ENCODE measurements around the gene CTU2.

The CTU2 gene

DNA sequence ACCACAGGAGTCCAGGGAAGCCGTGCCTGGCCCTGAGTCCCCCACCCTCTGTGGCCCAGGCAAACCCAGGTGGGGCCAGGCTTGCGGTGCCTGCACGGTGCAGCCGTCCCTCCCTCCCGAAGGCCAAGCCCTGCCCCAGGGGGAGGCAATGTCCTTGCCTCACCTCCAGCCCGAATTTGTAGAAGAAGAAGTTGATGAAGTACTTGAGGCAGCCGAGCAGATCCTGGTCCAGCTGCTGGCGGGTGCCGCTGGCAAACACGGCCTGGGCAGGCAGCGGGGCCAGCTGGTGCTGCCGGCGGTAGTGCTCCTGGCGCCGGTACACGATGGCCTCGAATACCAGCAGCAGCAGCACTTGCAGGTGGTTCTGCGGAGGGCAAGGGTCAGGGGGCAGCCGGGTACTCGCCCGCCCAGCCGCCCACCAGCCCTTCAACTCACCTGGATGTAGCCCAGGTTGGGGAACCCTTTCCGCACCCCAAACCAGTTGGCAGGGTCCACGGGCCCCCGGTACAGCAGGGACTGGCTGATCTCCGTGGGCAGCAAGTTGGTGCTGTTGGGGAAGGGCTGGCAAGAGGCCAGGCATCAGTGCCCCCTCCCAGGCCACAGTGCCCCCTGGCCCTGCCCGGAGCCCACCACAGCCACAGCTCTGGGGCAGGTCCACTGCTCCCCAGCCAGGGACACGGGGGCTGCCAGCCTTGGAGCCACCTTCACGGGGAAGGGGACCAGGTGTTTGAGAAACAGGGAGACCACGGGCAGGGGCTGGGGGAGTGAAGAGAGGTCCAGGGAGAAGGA is 26.1 kb downstream of the CTU2 start:
- no peak for DNase-seq

DNA sequence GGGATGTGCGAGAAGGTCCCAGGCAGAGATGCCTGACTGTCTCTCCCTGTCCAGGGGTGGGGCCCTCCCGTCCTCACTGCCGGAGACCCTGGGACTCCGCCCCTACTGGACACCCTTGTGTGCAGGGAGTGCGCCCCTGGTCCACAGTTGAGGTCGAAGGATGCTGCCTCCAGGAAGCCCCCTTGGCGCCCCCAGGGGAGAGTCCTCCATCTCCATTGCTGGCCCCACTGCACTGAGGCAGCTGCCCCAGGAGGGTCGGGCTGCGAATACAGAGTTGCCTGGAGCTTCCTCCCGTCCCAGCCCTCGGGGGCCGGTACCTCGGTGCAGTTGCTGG is 26.6 kb downstream of the CTU2 start:
- no peak for DNase-seq

DNA sequence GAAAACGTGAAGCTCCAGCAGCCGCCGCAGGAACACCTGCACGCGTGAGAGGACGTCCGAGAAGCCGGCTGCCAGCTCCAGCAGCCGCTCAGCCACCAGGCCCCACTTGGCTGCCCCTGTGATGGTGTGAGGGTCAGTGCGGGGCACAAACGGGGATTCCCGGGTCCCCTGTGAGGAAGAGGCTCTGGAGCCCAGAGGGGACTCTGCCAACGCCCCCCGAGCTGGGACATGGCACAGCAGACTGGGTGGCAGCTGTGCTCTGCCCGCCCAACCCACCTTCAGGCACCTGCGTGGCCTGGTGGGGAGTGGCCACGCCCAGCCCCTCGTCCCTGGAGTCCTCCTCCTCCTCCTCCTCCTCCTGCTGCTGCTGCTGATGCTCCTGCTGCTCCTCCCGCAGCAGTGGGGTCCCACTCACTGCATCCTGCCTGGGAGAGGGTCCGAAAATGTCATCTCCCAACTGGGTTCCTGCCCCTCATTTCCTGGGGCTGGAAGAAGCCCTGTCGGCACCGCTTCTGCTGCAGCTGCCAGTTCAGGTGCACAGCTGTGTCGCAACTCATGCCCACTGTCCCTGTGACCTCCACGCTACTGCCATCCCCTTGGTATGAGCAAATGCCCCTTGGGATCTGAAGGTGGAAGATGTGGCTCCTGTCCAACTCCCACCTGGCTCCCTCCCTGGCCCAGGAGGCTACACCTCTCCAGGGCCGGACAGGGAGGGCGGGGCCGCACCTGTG is 27.5 kb downstream of the CTU2 start:
- no peak for DNase-seq

DNA sequence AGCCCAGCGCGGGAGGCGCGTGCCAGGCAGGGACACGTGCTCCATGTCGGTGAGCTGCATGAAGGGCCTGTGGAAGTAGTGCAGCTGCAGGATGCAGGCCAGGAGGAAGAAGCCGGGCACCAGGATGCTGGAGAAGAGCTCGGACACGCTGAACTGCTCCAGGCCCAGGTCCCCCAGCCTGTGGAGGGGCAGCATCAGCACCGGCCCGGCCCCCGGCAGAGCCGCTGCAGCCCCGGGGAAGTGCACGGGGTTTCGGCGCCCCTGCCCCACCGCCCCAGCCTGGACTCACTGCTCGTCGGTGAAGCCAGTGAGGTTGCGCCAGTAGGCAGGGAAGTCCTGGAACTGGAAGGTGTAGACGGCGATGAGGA is 28.0 kb downstream of the CTU2 start:
- no peak for DNase-seq

DNA sequence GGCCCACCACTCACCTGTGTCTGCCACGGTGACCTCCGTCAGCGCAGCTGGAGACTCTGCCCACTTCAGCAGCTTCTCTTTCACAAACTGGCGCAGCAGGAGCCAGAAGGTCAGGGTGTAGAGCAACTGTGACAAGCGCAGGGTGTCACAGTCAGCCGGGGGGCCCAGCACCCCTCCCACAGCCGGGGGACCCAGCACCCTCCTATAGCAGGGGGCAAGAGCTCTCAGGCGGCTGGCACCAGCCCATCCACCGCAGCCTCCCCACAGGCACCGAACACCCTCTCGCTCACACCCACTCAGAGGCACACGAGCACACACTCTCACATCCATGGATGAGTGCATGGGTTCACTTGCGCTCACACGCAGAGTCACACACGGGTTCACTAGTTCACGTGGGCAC is 28.8 kb downstream of the CTU2 start:
- DNase-seq = no peak

DNA sequence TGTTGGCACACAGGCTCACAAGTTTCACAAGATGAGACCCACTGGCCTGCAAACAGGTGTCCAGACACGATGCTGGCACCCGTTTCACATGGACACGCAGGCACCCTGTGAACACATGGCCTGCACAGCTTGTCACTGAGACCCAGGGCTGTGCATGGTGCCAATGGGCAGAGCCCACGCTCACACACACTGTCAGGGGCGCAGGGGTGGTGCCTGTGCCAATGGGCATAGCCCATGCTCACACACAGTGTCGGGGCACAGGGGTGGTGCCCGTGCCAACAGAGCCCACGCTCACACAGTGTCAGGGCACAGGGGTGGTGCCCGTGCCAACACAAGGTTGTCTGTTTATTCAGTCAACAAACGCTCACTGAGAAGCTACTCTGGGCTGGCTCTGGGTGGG is 29.3 kb downstream of the CTU2 start:
- no peak for DNase-seq

DNA sequence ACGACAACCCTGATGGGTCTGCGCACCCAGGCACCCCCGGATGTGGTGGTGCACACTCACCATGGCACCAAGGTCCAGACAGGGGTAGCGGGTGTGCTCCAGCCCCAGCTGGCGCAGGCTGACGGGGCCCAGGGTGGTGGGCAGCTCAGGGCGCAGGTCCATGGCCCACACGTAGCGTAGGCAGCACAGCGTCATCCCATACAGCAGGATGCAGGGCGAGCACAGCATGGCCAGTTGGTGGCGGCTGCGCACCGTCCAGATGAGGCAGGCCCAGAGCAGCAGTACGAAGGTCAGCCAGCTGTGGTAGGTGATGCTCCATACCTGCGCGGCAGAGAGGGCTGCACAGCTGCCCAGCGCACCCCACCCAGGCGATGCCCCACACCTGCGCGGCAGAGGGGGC is 29.8 kb downstream of the CTU2 start:
- DNase-seq = no peak

DNA sequence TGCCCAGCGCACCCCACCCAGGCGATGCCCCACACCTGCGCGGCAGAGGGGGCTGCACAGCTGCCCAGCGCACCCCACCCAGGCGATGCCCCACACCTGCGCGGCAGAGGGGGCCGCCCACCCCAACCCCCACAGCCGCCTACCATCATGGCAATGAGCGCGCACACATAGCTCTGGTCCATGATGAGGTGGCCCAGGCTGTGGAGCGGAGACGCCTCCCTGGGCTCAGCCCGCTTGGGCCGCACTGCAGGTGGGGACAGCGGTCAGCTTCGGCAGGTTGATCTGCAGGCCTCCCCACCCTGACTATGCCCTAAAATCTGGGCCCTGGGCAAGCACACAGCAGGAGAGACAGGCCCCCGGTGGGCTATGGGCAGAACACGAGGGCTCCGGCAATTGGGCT is 30.2 kb downstream of the CTU2 start:
- DNase-seq = no peak

DNA sequence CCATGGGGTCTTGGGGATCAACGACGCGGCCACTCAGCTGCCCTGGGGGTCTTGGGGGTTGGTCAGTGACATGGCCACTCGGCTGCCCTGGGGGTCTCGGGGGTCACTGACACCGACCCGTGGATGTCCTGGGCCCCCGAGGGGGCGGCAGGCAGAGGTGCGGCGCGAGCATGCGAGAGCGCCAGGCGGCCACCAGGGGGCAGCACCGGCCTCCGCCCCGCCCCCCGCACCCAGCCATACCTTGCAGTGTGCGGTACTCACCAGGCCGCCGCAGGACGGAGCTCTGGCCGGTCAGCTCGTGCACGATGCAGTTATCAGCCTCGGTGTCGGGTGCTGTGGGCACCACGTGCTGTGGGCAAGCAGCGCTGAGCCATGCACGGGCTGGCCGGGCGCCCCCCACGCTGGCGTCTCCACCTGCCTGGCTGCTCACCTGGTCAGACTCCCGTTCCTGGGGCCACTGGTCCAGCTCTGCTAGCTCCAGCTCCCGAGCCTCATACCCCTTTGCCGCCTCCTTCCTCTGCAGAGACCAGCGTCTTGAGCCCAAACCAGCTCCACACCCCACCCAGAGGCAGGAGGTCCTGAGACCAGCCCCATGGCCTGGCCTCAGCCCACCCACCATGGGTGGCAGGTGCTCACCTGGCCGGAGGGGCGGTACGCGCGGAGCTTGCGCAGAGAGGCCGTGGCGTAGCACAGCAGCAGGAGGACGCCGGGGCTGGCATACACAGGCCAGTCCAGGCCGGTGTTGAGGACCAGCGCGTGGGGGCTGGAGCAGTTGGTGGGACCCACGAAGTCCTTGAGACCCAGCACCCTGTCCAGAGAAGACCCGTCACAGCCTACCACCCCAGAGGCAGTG is 31.2 kb downstream of the CTU2 start:
- DNase-seq = peak; percentile 77

DNA sequence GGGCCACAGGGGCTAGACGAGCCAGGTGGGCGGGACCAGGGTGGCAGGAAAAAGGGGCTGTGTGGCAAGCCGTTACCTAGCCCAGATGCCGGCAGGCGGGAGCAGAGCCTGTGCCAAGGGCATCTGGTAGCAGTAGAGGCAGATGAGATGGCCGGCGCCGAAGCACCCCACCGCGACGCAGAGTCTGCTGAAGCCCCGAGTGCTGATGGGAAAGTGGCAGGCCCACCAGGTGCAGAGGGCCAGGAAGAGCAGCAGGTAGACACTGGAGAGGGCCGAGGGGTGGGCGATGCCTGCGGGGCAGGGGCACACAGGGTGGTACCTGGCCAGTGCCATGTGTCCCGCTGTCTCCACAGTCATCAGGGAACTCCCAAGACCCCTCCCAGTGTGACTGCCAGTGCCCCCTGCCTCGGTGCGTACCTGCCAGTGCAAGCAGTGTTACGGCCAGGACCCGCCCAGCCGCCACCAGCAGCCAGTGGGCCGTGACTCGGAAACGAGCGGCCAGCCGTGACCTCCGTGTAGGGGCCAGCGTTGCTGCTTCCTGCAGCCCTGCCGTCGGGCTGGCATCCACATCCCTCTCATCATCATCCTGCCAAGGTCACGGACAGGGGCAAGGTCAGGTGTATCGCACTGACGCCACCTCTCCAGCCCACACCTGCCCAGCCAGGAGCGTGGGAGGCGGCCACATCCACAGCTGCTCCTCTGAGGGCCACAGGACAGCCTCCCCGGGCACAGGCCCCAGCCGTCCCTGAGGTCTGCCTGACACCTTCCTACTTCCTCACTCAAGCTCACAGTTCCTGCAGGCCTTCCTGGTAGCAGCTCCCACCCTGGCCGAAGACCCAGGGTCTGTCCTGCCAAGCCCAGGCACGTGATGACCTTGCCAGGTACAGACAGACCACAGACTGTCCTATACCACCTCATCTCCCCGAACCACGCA is 32.1 kb downstream of the CTU2 start:
- DNase-seq = no peak

DNA sequence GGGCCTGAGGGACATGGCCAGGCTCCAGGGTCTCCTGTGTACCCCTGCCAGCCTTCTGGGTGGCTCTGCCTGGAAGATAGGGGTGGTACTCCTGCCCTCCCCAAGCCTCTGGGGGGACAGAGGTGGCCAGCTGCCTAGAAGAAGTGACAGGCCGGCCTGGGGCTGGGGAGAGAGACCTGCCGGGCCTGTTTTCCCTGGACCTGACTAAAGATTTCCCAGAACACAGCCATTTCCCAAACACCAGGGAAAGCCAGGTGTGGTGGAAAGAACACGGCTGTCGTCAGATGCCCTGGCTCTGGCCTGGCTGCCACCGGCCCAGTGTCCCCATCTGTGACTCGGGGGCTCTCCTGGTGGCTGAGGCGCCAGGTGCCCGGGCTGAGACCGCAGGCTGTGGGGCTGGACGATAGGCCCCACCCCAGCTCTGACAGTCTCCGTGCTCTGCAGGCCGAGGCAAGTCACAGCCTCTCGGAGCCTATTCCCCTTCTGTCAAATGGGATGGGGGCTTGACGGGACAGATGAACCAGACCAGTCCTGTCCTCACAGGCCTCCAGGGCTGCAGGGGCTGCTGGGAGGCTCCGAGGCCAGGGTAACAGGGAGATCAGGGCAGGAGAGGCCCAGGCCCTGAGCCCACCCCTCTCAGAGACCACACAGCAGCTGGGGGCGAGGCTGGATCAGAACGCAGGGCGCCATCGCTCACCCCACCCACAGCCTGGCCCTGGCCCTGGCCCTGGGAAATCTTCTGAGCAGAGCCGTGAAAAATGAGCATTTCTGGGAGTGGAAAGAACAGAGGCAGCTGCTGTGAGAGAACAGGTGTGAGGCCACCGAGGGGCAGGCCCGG is 33.1 kb downstream of the CTU2 start:
- DNase-seq = no peak

DNA sequence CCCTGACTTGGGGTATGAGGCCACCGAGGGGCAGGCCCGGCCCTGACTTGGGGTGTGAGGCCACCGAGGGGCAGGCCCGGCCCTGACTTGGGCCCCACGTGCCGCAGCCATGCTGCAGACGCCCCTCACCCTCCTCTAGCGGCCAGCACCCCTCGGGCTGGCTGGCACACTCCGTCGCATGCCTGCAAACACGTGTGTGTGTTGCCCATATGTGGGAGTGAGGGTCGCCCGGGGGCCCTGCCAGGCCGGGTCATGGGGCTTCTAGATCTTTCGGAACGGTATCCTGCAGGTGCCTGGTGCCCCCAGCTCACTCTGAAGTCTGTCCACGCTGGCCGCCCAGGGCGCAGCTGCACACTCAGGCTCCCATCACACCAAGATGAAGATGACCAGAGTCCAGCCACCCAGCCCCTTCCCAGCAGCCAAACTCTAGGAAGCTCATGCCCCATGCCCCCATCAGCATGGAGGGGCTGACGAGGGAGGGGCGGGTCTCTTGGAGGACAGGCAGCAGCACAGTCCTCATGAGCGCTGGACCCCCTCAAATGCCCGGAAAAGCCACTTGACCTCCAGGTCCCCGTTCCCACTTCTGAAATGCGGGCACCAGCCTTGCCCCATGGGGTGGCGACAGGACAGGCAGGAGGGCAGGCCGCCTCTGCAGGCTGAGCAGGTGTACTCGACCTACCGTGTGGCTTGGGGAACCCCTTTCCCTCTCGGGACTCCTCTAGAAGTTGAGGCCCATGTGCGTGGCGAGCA is 33.8 kb downstream of the CTU2 start:
- no peak for DNase-seq

DNA sequence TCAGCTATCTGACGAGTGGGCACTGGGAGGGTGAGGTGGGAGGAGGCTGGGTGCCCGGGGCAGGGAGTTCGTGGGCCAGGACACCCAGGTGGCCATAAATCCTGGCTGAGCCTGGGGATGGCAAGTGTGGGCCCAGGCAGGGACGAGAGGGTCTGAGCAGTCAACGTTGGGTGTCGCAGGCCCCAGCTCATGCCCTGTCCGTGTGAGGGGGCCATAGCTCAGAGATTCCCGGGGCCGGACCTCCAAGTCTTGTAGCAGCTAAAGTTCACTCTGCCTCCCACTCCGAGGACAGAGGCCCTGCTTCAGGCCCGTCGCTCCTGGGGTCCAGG is 34.4 kb downstream of the CTU2 start:
- DNase-seq = no peak

DNA sequence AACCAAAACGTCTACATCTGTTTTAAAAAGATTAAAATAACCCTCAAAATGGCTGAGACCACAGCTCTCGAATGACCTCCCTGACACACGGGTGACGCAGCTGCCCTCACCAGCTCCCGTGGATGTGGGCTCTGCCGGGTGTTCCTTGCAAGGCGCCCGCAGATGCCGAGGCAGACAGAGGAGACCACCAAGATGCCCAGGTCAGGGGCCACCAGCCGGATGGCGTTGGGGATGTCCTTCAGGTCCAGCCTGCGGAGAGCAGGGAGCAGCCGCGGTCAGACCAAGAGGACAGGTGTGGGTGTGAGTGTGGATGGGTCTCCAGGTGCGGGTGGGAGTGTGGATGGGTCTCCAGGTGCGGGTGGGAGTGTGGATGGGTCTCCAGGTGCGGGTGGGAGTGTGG is 35.1 kb downstream of the CTU2 start:
- no peak for DNase-seq

DNA sequence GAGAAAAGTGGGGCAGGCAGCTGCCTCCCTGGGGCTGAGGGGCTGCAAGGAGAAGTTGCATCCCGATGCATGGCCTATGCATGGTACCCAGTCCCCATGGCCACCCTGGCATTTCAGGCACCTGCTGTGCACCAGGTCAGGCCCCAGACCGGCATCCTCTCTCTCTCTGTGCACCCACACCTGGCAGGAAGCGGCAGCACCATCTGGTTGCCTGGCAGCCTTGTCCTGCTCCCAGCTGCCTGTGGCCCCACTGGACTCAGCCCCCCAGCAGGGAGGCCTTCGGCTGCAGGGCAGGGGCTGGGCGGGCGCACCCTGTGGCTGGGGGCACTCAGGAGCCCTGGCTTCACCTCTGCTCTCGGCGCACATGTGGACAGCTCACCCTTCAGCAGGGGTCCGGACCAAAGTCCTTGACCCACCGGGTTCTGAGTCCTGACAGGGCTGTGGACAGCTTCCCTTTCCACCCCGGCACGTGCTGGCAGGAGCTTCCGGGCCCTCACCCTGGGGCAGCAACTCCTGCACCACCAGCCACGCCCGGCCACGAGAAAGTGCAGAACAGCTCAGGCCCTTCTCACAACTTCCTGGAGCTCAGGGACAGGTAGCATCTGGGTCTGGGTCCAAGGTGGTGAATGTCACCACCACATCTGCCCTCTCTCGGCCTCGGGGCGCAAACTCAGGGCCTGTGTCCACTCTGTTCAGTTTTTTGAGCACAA is 36.7 kb downstream of the CTU2 start:
- DNase-seq = no peak

DNA sequence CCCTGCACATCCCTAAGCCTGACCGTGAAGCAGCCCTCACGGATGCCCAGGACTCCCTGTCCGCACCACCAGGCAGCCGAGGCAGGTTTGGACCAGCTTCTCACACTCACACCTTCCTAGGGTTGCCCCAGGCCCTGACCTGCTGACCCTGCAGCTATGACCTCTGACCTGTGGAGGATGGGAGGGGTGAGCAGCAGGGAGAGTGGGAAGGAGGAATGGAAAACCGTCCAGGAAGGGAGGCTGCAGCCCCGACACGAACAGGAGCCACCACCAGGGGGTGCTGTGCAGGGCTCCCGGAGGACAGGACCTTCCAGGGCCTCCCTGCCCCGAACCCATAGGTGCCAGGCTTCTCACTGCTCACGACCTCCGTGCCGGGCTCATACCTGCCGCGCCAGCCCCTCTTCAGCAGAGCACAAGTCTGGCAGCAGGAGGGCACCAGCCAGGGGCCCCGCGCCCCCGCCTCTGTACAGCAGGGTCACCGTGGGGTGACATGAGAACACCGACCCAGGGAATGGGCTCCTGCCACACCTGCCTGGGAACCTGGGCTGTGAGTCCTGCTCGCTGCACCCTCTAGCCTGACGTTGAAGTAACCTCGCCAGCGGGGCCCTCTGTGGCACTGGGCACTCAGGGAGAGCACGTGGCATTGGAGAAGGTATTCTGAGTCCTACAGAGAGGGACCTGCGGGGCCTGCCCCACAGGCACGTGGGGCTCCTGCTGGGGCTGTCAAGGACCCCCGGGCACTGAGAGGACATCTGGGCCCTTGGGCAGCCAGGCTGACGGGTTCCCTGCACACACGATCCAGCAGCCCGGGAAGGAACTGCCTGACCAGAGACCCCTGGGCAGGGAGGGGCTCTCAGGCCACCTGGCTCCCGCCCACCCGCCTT is 37.6 kb downstream of the CTU2 start:
- DNase-seq = peak; percentile 55

DNA sequence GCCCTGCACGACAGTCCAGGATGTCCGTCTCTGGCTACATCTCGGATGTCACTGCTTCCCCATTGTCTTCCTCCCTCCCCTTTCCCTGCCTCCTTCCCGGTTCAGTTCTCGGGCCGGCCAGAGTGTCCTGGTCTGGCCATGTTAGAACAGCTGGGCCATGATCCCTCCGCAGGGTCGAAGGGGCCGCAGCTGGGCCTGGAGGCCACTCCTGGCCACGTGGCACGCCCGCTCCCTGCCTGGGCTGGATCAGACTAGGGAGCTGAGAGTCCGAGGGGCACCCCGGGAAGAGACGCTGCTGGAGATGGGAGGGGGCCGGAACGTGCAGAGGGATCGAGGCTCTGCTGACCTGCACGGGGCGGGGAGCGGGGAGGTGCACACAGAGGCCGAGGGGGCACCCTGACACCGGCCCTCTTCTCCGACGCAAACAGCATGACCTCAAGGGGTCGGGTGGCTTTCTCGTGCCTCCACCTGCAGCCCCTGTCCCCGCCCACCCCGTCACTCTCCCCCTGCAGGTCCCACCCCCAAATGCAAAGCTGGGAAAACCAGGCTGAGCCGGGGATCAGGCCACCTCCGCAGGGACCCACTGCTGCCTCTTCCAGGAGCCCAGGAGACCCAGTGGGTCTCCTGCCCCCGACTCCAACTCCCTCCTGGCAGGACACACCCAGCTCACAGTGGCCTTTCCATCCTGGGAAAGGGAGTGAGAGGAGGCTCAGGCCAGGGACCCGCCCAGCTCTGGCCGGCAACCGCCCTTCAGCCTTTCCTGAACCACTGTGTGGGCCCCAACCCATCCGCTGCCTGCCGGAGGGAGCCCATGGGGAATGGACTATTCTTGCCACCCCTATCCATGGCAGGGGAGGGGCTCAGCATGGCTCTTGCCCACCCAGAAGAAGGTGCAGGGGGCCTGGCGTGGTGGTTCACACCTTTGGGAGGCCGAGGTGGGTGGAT is 38.5 kb downstream of the CTU2 start:
- no peak for DNase-seq

DNA sequence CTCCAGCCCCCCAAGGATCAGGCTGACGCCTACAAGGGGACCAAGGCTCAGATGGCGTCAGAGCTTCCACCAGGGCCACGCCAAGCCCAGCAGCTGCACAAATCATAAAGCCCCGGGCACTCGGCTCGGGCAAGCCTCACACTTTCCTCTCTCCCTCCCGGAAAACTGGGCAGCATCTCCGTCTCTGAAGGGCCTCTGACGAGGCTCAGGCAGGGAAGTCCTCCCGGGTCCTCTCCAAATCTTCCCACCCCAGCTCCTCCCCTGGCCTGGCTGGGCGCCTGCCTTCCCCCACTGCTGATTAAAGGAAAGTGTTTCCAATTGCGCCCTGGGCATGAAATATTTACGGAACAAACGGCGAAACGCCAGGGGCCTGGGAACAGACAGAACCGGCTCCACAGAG is 40.2 kb downstream of the CTU2 start:
- DNase-seq = no peak

Data from fibroblast of skin of right quadriceps (primary cell).